Measurements from ENCODE around the gene NLGN3. TPM values are rescaled to one million over a fixed set of nuclear protein-coding genes. Genes with fewer than 3 reads are reported as not detected.

The NLGN3 gene
- polyA plus RNA-seq, 1 donor from 2014 or later = 11.7 TPM

- Histone ChIP-seq H3F3A (ENCODE audit: insufficient read depth, low read length, poor library complexity, severe bottlenecking) (no peaks in the 10 kb centered on the region), H3K27me3 (ENCODE audit: insufficient read depth, low read depth, low read length) (no peaks in the 10 kb centered on the region), H3K9me2 (ENCODE audit: insufficient read depth, low read length) (no peaks in the 10 kb centered on the region), H3K27ac (ENCODE audit: low read length) (peak overlapping the region; percentile 91), H3K4me2 (ENCODE audit: low read length) (no peak overlapping the region), H3K36me3 (ENCODE audit: insufficient read depth, low read length) (no peaks in the 10 kb centered on the region), H3K4me3 (ENCODE audit: low read length) (peak overlapping the region; percentile 66), H3K9me3 (ENCODE audit: low read length) (no peaks in the 10 kb centered on the region), H3K79me2 (replicated peaks; ENCODE audit: insufficient read depth, low read length) (no peaks in the 10 kb centered on the region), H3K9ac (ENCODE audit: low read length) (peak overlapping the region; percentile 71), H4K20me1 (ENCODE audit: insufficient read depth) (no peaks in the 10 kb centered on the region), H2AFZ (ENCODE audit: low read depth, low read length) (no peak overlapping the region)
- TF ChIP-seq CTCF (IDR thresholded peaks at IDR 0.05; ENCODE audit: poor library complexity, severe bottlenecking) (no peak), SMC3 (conservative IDR thresholded peaks at IDR 0.05; ENCODE audit: poor library complexity) (no peak), EP300 (conservative IDR thresholded peaks at IDR 0.05; ENCODE audit: poor library complexity, severe bottlenecking) (no peak), REST (IDR thresholded peaks at IDR 0.05; ENCODE audit: borderline replicate concordance) (no peak), TAF1 (IDR thresholded peaks at IDR 0.05; ENCODE audit: low read depth) (no peak)
Observed at GRCh38 chrX:71182871-71183270, 38.2 kb downstream of the NLGN3 start.

DNA sequence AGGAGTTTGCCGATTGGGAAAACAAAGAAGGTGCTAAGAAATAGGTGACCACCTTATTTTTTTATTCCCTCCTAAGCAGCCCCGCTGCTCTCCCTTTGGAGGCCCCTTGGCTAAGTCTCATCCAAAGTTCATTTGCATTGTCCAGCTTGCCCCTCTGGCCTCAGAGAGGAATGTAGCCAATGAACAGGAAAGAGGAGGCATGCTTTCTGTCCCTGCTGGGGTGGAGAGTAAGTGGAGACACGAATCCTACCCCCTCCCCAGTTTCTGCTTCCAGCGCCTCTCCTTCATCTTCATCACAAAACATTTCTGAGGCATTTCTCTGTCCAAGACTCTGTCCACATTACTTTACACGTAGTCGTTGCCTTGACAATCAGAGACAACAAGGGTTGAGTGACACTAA, 38.7 kb downstream of the NLGN3 start:
- no peak overlapping the region for H3K27ac ChIP-seq (ENCODE audit: low read length)
- H3K79me2 ChIP-seq (replicated peaks; ENCODE audit: insufficient read depth, low read length) = no peaks in the 10 kb centered on the region
- H3K9me2 ChIP-seq (ENCODE audit: insufficient read depth, low read length) = no peaks in the 10 kb centered on the region
- H2AFZ ChIP-seq (ENCODE audit: low read depth, low read length) = no peak overlapping the region
- no peaks in the 10 kb centered on the region for H4K20me1 ChIP-seq (ENCODE audit: insufficient read depth)
- H3K27me3 ChIP-seq (ENCODE audit: insufficient read depth, low read depth, low read length) = no peaks in the 10 kb centered on the region
- no peak overlapping the region for H3K4me2 ChIP-seq (ENCODE audit: low read length)
- H3K4me3 ChIP-seq (ENCODE audit: low read length) = no peak overlapping the region
- no peak overlapping the region for H3K9ac ChIP-seq (ENCODE audit: low read length)
- no peak for TF ChIP-seq TAF1 (IDR thresholded peaks at IDR 0.05; ENCODE audit: low read depth)
- no peak for TF ChIP-seq REST (IDR thresholded peaks at IDR 0.05; ENCODE audit: borderline replicate concordance)
- TF ChIP-seq EZH2 (IDR thresholded peaks at IDR 0.05; ENCODE audit: borderline replicate concordance, insufficient read depth, low read length, poor library complexity, severe bottlenecking) = no peak
- TF ChIP-seq CTCF (IDR thresholded peaks at IDR 0.05; ENCODE audit: poor library complexity, severe bottlenecking) = no peak
- TF ChIP-seq EP300 (conservative IDR thresholded peaks at IDR 0.05; ENCODE audit: poor library complexity, severe bottlenecking) = no peak
- no peaks in the 10 kb centered on the region for H3K9me3 ChIP-seq (ENCODE audit: low read length)
- H3K36me3 ChIP-seq (ENCODE audit: insufficient read depth, low read length) = no peaks in the 10 kb centered on the region
- H3F3A ChIP-seq (ENCODE audit: insufficient read depth, low read length, poor library complexity, severe bottlenecking) = no peaks in the 10 kb centered on the region

Data from neural cell (in vitro differentiated cells).